ENCODE results near the gene ISCU.

The ISCU gene

DNA sequence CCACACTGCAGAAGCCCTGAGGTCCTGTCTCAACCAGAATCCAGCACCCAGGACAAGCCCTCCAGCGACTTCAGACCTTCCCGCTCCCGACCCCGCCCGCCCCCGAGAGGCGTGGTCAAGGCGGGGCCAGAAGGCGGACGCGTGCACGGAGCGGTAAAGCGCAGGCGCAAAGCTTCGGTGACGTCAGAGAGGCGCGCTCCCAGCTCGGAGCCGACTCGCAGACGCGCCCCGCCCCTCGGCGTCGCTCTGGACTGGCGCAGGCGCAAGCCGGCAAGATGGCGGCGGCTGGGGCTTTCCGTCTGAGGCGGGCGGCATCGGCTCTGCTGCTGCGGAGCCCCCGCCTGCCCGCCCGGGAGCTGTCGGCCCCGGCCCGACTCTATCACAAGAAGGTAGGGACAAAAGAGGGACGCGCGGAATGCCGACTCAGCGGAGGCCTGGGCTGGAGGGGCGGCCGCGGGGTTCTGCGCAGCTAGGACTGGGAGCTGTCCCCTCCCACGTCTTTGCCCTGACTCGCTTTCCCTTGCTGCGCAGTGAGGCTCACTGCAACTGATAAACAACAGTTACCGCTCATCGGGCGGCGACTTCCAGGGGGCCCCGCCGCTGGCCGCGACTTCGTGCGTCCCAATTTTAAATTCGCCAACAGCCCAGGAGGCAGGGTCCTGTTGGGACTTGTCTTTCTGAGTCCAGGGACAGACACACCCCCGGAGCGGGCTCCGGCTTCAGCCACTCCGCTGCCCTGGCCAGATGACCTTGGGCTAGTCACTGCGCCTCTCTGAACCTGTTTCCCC, at the start of gene ISCU:
Gene ISCU (plus strand): TSS at position 249 of the 788 bp plus-strand sequence. CDS start 27 bp downstream, at position 276.
- FAIRE-seq, result no peak

DNA sequence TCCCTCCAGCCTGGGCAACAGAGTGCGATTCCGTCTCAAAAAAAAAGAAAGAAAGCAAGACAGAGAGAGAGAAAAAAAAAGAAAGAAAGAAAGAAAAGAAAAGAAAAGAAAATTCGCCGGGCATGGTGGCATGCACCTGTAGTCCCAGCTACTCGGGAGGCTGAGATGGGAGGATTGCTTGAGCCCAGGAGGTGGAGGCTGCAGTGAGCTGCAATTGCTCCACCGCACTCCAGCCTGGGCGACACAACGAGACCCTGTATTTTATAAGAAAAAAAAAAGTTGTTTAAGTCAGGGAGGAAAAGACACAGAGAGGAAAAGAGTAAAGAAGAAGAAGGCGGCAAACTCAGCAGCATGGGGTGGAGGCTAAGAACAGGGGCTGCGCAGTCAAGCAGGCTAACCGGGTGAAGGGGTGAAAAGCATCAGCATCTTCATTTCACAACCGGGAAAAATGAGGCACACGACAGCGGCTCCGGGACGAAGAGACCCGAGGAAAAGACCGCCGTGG, 47.9 kb upstream of the ISCU start:
- FAIRE-seq, result no peak

DNA sequence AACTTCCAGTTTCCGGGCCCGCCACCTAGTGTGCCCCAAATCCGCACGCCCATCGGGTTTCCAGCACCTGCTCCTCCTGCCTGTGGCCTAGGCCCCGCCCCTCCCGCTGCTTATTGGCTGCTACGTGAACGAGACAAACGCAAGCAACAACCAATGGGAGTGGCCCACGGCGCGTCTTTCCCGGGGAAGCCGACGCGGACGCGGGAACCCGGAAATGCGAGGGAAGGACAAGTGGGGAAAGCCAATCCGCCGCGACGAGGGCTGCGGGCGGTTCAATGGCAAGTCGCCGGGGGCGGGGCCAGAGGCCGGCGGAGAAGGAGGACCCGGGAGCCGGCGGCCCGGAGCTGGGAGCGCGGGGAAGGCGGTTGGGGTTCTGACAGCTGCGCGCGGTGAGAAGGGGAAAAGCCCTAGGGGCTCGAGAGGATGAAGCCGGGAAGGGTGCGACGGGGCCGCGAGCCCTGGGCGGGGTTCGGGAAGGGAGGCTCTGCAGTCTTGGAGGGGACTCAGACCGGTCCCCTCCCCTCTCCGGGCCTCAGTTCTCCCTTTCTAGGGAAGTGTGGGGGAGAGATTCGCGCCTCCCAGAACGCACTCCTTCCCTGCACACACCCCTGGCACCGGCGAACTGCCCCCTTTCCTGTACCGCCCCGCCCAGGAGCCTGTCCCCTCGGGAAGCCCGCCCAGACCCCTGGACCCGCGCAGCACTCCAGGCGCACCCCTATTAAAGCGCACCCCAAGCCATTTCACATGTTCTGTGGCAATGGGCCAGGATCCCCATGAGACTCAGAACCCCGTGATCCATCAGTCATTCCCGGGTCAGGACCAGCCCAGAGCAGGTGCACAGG, 47.2 kb upstream of the ISCU start, which contains the start of gene FICD:
Gene FICD (plus strand): TSS at position 305 of the 842 bp plus-strand sequence. CDS start 1,696 bp downstream, outside the sequence.
- FAIRE-seq, result no peak

DNA sequence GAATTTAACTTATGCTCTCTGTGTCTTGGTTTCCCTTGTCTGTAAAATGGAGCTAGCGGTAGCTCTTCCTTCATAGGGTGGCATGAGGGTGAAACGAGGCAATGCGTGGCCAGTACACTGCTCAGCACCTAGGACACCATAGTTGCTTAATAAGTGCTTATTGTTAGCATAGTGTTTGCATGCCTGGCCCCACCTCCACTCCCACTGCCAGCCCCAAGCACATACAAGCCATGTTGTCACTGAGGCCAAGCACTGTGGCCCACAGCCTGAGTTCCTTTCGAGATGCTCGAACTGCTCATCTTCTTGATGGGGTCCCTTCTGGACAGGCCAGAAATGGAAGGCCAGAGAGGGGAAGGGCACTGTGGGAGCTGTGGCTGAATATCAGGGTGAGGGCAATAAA, 46.5 kb upstream of the ISCU start:
- no peak for FAIRE-seq

DNA sequence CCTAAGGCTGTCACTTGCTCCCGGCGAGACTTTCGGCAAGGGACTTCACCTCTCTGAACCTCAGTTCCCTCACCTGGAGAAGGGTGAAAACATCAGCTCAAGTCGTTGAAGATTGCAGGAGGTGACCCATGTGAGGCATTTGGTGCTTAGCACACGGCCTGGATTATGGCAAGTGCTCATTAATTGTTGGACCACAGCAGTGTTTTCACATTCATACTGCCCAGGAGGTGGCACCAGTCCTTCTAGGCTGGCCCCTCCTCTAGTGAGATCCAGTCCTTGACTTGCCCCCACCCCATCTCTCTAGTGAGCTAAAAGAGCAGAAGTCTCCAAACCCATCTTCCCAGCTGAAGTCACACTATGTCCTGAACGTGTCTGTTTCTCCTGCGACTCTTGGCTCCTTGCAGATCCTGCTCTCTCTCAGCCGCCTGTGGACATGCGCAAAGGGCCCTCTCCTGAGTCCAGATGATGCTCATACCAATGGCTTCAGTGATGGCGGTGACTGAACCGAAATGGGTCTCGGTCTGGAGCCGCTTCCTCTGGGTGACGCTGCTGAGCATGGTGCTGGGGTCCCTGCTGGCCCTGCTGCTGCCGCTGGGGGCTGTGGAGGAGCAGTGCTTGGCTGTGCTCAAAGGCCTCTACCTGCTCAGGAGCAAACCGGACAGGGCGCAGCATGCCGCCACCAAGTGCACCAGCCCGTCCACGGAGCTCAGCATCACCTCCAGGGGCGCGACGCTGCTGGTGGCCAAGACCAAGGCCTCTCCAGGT, 45.7 kb upstream of the ISCU start:
- no peak for FAIRE-seq

DNA sequence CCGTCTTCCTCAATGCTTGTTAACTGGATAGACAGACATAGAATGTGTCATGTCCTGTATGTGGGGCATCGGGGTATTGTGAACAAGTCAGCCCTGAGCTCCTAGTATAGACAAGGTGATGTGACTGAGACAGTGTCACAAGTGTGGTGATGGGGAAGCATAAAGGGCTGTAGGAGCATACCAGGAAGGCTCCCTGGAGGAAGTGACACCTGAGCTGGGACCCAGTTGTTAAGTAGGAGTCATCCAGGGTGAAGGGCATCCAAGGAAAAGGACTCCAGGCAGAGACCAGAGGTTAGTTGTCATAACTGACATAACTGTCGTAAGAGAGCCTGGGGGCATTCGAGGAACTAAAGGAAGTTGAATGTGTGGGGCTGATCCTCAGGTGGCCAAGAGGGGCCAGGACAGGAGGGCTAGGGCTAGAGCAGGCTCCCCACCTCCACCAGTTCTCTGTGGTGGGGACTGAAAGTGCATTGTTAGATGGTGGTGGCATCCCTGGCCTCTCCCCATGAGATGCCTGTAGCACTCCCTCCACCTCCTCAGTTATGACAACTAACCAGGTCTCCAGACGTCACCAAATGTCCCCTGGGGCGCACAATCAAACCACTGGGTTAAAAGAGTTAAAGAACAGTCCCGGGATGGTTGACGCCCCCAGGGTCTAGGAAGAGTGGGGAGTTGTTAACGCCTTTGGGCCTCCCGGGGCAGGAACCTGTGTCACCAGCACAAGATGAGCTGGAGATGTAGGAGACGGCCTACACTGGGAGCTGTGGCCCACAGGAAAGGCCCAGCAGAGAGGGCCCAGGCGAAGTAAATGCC, 44.9 kb upstream of the ISCU start:
- no peak for FAIRE-seq

DNA sequence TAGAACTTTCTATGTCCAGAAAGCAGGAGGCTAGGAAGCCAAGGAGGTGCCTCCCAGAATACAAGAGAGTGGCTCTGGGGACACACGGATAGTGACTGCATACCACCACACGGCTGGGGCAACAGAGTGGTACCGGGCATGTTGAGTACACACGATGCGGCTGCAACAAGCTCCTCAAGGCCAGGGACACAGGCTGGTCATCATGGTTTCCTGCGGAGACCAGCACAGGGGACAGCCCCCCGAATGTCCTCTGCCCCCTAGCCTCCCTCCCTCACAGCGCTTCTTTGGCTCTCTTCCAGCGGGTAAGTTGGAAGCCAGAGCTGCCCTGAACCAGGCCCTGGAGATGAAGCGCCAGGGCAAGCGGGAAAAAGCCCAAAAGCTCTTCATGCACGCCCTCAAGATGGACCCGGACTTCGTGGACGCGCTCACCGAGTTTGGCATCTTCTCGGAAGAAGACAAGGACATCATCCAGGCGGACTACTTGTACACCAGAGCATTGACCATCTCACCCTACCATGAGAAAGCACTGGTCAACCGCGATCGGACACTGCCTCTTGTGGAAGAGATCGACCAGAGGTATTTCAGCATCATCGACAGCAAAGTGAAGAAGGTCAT, 44.2 kb upstream of the ISCU start:
- FAIRE-seq, result no peak

DNA sequence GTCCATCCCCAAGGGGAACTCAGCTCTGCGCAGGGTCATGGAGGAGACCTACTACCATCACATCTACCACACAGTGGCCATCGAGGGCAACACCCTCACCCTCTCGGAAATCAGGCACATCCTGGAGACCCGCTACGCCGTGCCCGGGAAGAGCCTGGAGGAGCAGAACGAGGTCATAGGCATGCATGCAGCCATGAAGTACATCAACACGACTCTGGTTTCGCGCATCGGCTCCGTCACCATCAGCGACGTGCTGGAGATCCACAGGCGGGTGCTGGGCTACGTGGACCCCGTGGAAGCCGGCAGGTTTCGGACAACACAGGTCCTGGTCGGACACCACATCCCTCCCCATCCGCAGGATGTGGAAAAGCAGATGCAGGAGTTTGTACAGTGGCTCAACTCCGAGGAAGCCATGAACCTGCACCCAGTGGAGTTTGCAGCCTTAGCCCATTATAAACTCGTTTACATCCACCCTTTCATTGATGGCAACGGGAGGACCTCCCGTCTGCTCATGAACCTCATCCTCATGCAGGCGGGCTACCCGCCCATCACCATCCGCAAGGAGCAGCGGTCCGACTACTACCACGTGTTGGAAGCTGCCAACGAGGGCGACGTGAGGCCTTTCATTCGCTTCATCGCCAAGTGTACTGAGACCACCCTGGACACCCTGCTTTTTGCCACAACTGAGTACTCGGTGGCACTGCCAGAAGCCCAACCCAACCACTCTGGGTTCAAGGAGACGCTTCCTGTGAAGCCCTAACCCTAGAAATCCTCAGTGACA, 43.5 kb upstream of the ISCU start:
- no peak for FAIRE-seq

DNA sequence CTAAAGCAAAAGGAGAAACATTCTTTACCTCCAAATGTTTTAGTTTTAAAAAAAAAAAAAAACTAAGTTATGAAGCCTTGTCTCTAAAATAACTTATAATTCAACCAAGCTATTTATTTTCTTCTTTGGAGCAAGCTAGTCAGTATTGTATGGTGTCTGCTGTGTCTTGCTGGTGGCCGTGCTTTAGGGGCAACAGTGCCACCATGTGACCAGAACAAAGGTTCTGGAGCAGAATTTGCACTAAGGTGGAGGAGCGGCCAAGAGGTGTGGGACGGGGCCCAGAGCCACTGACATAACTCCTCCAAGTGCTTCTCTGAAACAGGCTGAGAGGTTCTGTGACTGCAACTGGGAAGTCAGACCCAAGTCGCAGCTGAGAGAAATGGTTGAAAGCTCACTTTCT, 42.8 kb upstream of the ISCU start:
- FAIRE-seq, result no peak

DNA sequence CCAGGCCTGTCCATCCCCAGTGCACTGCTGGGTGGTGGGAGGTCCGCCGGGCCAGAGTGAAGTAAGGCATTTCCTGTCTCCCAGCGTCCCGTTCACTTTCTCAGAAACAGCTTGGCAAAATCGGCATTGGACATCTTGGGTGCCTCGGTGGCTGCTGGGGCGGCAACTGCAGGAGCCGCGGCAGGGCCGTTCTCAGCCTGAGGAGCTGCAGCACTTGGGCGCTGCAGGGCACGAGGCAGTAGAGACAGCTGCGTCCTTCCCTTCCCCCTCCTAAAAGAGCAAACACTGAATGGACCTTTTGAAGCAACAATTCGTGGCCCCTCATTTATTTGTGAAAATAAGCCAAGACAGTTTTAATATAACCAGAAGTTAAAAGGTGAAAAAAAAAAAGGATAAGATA, 39.0 kb upstream of the ISCU start:
- no peak for FAIRE-seq

DNA sequence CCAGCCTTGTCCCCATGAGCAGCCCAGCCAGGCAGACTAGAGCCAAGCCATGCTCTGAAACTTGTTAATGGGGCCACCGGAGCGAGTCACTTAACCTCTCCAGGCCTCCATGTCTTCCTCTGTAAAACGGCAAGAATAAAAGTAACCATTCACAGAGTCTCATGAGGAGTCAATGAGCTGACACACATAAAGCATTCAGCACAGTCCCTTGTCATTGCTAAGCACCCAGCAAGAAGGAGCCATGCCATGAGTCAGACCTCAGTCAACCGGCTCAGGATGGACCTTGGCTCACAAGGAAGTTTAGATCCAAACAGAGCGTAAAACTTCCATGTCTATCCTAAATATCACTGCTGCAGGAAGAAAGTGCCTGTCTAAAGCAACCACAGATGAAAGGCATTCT, 36.7 kb upstream of the ISCU start:
- FAIRE-seq, result no peak

DNA sequence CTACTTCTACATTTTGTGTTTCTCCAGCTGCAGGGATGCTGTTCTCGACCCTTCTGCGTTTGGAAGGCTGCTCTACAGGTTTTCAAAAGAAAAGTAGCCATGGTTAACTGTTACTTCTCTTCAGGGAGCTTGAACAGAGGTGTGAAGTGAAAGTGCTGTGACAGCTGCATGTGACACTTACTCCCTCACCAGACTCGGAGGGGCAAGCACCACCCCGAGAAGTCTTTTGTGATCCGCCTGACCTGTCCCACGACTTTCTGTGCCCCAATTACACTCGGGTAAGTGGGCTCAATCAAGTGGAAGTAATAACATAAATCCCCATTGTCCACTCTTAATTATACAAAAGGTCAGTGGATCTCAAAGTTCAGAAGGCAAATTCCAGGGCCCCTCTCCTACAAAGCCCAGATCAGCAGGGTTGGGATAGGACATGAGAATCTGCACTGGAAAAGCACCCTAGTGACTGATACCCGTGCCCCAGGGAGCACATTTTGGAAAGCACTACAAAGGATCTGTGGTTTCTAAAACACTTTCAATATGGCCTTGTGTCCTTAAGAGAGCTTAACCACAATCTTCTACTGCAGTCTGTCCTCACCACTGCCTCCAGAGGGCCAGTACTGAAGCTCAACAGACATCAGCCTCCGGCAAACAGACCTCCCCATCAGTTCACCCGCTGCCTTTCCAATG, 35.8 kb upstream of the ISCU start:
- FAIRE-seq, result no peak

DNA sequence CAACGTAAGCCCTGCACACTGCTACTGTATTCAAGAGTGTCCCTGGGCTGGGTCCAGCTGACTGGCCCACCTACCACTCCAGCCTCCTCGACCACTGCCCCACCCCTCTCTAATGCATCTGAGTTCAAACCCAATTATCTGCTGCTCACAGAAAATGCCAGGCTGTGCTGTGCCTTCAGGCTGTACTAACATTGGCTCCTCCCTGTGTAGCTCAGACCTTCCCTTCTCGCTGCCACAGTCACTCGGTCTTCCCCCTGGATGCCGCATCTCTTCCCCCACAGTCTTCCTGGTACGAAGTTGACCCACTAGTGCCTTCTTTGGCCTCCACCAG, 35.3 kb upstream of the ISCU start:
- FAIRE-seq, result no peak

DNA sequence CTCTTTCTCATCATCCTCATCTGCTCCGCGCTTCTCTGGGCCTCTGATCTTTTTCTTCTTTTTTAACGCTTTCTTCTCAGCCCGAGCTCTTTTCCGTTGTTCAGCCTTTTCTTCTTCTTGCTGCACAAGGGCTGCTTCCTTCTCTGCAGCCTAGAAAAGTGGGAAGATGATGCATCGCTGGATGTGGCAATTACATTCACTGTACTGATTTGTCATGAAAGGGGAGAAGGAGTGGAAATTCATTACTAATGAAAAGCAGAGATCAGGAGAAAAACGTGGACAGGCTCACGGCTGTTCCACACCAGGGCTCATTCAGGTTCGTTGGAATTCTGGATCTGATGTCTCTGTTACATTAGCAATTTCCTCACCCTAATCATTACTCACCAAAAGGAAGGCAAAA, 32.2 kb upstream of the ISCU start:
- no peak for FAIRE-seq

DNA sequence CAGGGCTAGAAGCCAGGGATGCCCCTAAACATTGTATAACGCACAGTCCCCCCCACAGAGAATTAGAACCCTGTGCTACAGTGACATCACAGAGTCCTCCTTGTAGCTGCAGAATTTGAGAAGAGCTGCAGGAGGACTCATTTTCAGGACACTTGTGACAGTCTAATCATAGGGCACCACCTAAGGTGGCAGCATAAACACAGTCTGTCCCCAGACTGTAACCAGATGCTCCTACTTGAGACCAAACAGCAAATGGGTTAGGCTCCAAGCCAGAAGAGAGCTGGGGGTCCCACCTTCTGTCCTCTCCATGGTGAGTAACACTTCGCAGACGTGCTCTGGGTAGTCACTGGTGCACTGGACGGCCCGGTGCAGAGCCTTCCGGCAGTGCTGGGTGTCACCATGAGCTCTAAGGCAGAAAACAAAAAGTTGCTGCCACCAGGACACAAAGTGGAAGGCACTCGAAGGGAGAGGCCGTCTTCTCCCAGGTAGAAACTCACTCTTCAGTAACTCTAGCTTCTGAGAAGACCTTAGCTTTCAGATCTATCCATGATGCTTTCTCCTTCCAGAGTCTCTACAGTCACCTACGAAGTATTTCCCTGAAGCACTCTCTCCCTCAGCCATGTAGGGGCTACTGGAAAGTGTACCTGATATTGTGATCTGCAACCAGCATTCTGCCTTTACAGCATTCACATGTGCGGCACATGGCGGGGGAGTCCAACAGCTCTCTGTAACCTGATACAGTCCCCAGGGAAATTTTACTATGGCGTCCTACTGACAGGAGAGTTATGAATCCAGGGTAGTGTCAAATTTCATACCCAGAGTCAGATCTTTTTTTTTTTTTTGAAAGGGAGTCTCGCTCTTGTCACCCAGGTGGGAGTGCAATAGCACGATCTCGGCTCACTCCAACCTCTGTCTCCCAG, 30.2 kb upstream of the ISCU start:
- no peak for FAIRE-seq

DNA sequence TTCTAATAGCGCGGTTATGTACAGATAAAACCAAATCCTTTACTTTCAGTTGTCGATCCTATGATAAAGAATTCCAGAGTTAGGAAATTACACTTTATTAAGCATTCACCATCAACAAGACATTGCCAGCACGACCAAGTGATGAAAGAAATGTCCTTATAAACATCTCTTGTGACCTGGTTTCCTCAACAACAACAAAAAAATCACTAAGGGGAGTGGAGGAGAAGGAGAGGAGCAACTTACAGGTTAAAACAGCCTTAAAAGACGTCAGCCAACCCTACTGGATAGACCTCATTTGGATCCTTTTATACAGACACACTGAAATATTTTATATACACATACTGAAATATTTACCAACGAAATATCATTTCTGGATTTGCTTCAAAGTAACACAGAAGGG, 24.2 kb upstream of the ISCU start:
- FAIRE-seq, result no peak

DNA sequence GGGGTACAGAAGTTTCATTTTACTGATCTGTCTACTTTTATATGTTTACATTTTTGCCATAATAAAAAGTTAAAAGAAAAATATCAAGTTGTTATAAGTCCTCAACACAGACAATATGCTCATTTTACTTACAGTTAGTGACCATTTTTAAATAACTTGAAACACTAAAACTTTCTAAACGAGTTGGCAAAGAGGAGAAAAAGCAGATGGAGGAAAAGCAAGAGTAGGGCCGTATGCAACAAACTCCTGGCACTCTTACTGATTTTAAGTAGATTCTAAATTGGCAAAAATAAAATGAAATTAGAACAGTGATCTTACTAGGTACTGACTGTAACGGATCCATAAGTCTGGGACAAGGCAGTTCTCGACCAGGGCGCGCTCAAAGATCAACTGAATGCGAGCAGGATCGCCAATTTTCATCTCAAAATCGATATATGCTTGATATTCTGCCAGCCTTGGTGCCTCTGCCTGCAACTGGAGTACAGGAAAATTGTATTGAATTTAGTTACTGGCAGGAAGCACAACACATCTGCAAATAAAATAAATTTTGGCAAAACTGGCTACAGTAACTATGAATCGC, 23.7 kb upstream of the ISCU start:
- FAIRE-seq, result no peak

DNA sequence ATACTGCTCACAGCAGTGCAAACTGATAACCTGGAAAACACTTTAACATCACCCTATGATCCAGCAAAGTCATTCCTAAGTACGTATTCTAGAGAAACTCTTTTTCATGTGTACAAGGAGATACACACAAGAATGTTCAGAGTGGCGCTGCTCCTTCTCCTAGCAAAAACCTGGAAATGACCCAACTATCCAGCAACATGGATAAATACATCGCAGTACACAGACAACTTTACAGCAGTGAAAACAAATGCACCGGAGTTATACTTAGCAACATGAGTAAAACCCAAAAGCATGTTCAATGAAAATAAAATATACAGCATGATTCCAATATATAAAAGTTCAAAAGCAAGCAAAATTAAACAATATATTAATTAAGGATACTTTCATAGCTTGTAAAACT, 20.1 kb upstream of the ISCU start:
- FAIRE-seq, result no peak

DNA sequence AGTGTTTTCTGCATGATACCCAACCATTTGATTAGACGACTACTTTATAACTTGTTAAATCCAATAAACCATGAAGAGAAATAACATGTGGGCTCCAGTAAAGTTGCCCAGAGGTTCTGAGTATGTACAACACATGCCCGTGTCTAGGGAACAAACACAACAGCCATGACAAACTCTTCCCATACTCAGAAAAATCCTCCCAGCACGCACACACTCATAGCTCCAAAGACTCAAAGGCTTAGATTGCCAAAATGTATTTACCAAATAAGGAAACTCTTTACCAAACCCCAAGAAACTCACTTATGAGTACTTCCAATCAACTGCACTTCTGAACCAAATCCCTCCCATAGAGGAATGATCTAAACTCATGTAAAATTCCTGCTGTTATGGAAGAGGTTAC, 18.7 kb upstream of the ISCU start:
- FAIRE-seq, result no peak

Data from islet of Langerhans (tissue), 1 donor.